ENCODE results near the gene MILR1.
"Not testable (repeated sequence)": the region's sequence is repeated elsewhere in the genome, so short reads cannot be mapped to it uniquely, and the experiment has no call there.

Gene MILR1, protein sequence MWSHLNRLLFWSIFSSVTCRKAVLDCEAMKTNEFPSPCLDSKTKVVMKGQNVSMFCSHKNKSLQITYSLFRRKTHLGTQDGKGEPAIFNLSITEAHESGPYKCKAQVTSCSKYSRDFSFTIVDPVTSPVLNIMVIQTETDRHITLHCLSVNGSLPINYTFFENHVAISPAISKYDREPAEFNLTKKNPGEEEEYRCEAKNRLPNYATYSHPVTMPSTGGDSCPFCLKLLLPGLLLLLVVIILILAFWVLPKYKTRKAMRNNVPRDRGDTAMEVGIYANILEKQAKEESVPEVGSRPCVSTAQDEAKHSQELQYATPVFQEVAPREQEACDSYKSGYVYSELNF

GRCh38 chr17:64448665-64449512 is at the start of gene MILR1:
Gene MILR1, plus strand, starts transcription at chr17:64449115. Its CDS starts 54 bp downstream, at chr17:64449169.
- peak; percentile 36 to 64 for DNase-seq

DNA sequence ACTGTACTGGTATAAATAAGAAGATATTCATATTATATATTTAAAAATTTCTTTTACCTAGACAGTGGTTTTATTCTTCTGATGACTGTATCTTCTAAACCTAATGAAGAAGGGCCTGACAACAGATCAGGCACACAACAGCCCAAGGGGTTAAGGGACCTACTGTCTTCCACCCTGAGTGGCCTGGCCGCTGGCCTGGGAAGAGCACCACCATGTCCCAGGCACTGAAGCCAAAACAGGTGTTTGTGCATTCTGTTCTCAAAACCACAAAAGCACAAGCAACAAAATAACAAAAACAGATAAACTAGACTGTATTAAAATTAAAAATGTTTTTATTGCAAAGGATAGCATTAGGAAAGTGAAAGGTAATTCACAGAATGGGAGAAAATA is 49.2 kb upstream of the MILR1 start:
- no peak for DNase-seq

DNA sequence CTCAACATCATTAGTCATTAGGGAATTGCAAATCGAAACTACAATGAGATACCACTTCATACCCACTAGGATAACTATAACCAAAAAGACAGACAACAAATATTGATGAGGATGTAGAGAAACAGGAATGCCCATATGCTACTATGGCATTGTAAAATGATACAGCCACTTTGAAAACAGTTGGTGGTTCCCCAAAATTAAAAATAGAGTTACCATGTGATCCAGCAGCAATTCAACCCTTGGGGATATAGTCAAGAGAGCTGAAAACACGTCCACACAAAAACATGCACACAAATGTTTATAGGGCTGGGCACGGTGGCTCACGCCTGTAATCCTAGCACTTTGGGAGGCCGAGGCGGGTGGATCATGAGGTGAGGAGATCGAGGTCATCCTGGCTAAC is 48.3 kb upstream of the MILR1 start:
- DNase-seq = no peak

- no peak for DNase-seq
These were observed 47.6 kb upstream of the MILR1 start for GRCh38 chr17:64401244-64401860.

DNA sequence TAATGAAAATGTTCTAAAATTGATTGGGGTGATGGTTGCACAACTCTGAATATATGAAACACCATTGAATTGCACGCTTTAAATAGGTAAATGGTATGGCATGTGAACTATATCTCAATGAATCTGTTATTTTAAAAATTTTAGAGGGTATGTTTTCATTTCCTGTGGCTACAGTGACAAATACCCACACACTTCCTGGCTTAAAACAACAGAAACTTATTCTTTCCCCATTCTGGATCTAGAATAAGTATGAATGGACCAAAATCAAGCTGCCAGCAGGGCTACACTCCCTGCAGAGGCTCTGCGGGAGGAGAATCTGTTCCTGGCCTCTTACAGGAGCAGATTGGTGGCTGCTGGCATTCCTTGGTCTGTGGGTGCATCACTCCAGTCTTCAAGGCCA is 47.0 kb upstream of the MILR1 start:
- no peak for DNase-seq

- no peak for DNase-seq
These were observed 46.4 kb upstream of the MILR1 start for GRCh38 chr17:64402469-64402868.

GRCh38 chr17:64403881-64404460 is 44.9 kb upstream of the MILR1 start:
- DNase-seq = no peak

DNA sequence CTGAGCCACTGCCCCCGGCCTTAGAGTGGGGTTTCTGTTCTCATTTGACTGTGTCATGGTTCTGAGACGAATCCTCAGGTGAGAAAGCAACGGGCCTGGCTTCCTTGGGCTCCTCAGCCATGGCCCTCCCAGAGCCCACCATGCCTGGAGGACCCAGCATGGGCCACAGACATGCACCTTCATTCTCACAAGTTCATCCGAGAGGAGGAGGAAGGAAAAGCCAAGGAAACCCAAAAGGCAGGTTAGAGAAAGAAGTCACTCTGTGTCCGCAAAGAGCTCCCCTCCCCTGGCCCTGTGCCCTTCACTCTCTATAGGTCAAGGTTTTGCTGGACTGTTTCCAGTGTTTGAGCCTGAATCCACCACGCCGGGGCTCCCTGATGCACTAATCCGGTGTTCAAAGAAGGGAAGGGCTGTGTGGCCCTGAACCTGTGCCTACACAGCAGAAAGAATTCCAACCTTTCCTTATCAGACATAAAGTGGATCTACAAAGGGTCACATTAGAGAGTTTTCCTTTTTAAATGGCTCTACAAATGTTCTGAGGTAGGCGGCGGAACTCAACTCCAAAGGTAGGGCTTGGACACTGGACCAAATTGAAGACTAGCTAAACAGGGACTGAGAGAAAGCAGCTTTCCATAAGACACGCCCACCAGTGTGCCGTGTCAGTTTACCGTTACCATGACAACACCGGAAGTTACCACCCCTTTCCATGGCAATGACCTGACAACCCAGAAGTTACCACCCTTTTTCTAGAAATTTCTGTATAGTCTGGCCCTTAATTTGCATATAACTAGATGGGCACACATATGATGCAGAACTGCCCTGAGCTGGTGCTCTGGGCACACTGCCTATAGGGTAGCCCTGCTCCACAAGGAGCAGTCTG is 42.4 kb upstream of the MILR1 start:
- peak; percentile 36 to 65 for DNase-seq

GRCh38 chr17:64410750-64411490 is 38.0 kb upstream of the MILR1 start:
- DNase-seq = no peak

- peak in 1 of 2 donors; percentile 60 for DNase-seq
These were observed 36.7 kb upstream of the MILR1 start for GRCh38 chr17:64411999-64412771.

DNA sequence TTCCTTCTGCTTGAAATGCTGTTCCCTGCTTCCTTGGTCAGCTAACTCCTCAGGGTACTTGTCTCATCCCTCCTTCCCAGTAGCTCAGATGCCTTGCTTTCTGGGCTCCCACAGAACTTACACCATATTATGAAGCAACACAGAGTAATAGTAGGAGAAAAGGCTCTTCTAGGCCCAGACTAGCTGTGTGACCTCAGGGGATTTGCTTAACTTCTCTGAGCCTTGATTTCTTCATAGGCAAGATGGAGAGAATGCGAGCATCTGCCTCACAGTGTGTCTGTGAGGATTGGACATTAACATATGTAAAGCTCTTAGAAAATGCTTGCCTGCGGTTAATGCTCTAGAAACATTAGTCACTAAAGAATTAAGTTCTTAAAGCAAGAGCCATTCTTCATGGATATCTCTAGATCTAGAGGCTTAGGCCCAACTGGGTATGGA is 36.0 kb upstream of the MILR1 start:
- DNase-seq = no peak

GRCh38 chr17:64413513-64413912 is 35.4 kb upstream of the MILR1 start:
- no peak for DNase-seq

GRCh38 chr17:64418506-64419339 is 30.2 kb upstream of the MILR1 start:
- DNase-seq = peak in 1 of 2 donors; percentile 77

DNA sequence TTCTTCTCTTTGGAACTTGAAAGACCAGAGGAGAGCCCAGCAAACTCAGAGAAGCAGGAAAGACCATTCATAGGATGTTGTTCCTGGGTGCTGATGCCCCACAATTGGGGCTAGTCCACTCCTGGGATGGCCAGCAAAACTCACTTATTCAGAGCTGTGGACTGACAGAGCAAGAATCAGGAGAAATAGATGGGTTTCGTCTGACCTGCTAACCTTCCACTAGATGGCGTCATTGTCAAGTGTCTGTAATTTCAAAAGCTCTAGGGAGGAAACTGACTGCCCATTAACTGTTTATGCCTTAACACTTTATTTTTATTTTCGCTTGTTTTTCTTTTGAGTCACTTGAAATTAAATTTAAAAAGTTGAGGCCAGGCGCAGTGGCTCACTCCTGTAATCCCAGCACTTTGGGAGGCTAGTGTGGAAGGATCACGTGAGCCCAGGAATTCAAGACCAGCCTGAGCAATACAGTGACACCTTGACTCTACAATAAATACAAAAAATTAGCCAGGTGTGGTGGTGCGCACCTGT is 28.7 kb upstream of the MILR1 start:
- peak; percentile 56 to 82 for DNase-seq

- not testable (repeated sequence) for DNase-seq
These were observed 26.8 kb upstream of the MILR1 start for GRCh38 chr17:64422121-64422520.

DNA sequence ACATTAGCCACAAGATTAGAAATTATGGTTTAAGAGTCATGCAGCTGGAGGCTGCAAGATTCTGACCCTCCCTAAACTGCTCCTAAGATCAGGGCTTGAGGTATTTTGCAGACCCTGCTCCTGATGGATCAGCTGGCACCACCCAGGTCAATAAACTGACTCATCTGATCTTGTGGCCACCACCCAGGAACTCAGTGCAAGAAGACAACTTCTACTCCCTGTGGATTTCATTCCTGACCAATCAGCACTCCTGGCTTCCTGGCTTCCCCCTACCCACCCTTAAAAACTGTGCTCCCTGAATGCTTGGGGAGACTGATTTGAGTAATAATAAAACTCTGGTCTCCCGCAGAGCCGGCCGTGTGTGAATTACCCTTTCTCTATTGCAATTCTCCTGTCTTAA is 25.0 kb upstream of the MILR1 start:
- no peak for DNase-seq

- DNase-seq = no peak
These were observed 24.5 kb upstream of the MILR1 start for GRCh38 chr17:64424324-64424849.

DNA sequence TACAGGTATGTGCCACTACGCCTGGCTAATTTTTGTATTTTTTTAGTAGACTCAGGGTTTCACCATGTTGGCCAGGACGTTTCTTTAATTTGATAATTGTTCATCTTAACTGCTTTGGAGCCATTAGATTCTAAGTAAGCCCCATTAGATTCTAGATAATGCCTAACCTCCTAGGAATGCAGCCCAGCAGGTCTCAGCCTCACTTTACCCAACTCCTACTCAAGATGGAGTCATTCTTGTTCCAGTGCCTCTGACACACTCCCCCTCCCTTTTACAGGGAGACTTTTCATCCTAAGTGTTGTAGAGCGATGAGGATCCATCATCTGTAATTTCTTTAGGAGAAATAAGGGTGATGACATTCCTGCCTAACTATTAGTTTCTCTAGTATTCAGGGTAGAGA is 23.7 kb upstream of the MILR1 start:
- no peak for DNase-seq

DNA sequence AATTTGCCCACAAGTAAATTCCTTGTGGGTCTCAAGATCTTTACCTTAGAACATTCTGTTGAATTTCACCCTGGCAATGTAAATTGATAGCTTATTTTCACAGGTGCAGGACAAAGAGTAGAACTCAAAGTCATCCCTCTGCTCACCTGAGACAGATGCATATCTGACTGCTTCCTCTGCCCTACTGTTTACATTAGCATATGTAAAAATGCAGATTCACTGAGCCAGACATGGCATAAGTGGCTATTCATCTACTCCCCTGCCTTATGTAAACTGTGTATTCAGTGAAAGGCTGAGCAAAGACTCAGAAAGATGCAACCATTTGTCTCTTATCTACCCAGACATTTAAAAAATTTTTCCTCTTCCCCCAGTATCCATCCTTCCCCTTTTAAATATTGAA is 22.3 kb upstream of the MILR1 start:
- no peak for DNase-seq

Measured in CD4-positive, alpha-beta T cell treated with Interleukin-4 for 1 hour (primary cell).